Activated naive CD4-positive, alpha-beta T cell treated with anti-CD3 and anti-CD28 coated beads, Interleukin-2, amount 50 U/mL, for 24 hours (primary cell): Measurements from ENCODE around the gene TACC2.
A peak's percentile ranks its signal among the peaks of the same experiment; 100 is the strongest.
"Not testable (repeated sequence)": the region's sequence is repeated elsewhere in the genome, so short reads cannot be mapped to it uniquely, and the experiment has no call there.

Experiments used
- H3K27ac Mint-ChIP-seq: one replicate; pipeline ENCODE4 v1.8.0; 2021; ENCODE audit warnings: mild to moderate bottlenecking, mixed read lengths
- H3K27me3 Mint-ChIP-seq: one replicate; pipeline ENCODE4 v1.8.0; 2021; ENCODE audit warnings: mixed read lengths
- H3K36me3 Mint-ChIP-seq: one replicate; pipeline ENCODE4 v1.8.0; 2021; ENCODE audit warnings: mixed read lengths
- H3K4me1 Mint-ChIP-seq: one replicate; pipeline ENCODE4 v1.8.0; 2021; ENCODE audit warnings: mixed read lengths
- H3K4me3 Mint-ChIP-seq: one replicate; pipeline ENCODE4 v1.8.0; 2021; ENCODE audit warnings: mild to moderate bottlenecking, mixed read lengths
- H3K9me3 Mint-ChIP-seq: one replicate; pipeline ENCODE4 v1.8.0; 2021; ENCODE audit warnings: mixed read lengths

The TACC2 gene, protein sequence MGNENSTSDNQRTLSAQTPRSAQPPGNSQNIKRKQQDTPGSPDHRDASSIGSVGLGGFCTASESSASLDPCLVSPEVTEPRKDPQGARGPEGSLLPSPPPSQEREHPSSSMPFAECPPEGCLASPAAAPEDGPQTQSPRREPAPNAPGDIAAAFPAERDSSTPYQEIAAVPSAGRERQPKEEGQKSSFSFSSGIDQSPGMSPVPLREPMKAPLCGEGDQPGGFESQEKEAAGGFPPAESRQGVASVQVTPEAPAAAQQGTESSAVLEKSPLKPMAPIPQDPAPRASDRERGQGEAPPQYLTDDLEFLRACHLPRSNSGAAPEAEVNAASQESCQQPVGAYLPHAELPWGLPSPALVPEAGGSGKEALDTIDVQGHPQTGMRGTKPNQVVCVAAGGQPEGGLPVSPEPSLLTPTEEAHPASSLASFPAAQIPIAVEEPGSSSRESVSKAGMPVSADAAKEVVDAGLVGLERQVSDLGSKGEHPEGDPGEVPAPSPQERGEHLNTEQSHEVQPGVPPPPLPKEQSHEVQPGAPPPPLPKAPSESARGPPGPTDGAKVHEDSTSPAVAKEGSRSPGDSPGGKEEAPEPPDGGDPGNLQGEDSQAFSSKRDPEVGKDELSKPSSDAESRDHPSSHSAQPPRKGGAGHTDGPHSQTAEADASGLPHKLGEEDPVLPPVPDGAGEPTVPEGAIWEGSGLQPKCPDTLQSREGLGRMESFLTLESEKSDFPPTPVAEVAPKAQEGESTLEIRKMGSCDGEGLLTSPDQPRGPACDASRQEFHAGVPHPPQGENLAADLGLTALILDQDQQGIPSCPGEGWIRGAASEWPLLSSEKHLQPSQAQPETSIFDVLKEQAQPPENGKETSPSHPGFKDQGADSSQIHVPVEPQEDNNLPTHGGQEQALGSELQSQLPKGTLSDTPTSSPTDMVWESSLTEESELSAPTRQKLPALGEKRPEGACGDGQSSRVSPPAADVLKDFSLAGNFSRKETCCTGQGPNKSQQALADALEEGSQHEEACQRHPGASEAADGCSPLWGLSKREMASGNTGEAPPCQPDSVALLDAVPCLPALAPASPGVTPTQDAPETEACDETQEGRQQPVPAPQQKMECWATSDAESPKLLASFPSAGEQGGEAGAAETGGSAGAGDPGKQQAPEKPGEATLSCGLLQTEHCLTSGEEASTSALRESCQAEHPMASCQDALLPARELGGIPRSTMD (N-terminal part only)

DNA sequence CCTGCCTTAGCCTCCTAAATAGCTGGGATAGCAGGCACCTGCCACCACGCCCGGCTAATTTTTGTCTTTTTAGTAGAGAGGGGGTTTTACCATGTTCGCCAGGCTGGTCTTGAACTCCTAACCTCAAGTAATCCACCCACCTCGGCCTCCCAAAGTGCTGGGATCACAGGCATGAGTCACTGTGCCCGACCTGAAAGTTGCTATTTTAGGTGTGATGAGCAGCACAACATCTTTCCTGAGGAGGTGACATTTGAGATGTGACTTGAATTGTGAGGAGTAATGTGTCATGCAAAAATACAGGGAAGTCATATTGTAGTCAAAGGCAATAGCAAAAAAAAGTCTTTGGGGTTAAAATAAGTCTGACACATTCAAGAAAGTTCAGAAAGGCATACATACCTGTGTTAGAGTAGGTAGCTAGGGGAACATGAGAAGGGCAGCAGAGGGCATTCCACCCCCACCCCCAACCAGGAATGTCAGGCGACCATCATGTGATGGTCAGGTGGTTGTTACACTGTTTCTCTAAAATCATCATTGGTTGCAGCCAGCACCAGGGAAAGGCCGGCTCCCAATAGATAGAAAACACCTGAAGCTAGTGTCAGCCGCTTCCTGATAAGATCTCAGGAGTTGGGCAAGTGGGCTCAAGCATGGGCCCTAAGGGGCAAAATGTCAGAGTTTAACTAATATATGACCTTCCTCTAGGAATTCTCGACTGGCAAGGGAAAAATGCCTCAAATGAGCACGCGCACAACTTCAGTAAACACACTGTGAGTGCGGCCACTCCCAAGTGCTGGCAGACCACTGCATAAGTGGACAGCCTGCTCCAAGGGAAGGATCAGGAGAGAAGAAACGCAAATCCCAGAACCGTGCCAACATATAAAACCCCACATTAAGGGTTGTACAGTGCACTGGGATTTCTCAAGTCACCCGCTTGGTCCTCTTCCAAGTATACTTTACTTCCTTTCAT lies at the start of gene TACC2:
TSS of gene TACC2 (plus strand) at position 803 of the 964 bp plus-strand sequence. CDS start 32,819 bp downstream, outside the sequence.
- no peak within 1 kb of the TSS for H3K4me3 Mint-ChIP-seq
- peaks cover 15% of the 10 kb centered on the region for H3K27me3 Mint-ChIP-seq
- peaks cover 8% of the 10 kb centered on the region for H3K9me3 Mint-ChIP-seq
- no peaks in the 10 kb centered on the region for H3K4me1 Mint-ChIP-seq
- H3K36me3 Mint-ChIP-seq = peaks cover 9% of the 10 kb centered on the region
- no peak within 1 kb of the TSS for H3K27ac Mint-ChIP-seq

DNA sequence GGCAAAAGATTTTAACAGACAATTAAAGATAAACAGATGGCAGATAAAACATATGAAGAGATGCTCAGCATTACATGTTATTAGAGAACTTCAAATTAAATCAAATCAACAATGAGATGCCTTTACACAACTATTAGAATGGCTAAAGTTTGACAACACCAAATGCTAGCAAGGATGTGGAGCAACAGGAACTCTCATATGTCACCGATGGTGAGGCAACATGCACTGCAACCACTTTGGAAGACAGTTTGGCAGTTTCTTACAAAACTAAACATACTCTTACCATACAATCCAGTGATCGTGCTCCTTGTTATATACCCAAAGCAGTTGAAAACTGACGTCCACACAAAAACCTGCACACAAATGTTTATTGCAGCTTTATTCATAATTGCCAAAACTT lies 47.4 kb upstream of the TACC2 start:
- H3K4me1 Mint-ChIP-seq = no peaks in the 10 kb centered on the region
- H3K27ac Mint-ChIP-seq = no peak overlapping the region
- H3K4me3 Mint-ChIP-seq = no peak overlapping the region
- no peaks in the 10 kb centered on the region for H3K9me3 Mint-ChIP-seq
- H3K27me3 Mint-ChIP-seq = peaks cover 9% of the 10 kb centered on the region
- H3K36me3 Mint-ChIP-seq = no peaks in the 10 kb centered on the region

DNA sequence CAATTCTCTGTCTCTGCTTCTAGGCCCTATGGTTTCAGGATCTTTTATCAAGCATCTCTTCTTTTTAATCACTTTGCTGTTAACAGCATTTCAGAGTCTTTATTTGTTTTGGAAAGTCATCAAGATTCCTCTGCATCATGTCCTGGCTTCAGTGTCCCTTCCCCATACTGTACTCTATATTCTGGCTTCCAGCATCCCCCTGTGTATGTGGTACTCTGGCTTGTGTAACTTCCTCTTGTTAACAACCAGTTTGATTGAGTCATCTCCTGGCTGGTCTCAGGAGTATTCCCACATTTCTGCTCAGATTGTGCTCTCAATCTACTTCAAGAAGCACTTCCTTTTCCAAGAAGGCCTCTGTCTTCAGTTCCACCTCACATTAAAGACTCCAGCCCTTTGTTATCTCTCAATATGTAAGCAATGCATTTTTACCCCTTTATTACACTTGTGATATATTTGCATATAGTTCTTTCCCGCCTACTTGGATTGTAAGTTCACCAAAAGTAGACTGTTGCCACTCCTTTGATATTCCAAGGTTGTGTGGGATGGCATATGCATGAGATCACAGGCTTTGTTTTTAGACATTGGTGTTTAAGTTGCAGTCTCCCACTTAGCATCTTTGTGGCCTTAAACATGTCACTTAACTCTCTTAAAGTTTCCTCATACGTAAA lies 46.1 kb upstream of the TACC2 start:
- H3K4me1 Mint-ChIP-seq = no peaks in the 10 kb centered on the region
- H3K27ac Mint-ChIP-seq = no peak overlapping the region
- H3K27me3 Mint-ChIP-seq = peaks cover 9% of the 10 kb centered on the region
- H3K4me3 Mint-ChIP-seq = no peak overlapping the region
- H3K36me3 Mint-ChIP-seq = no peaks in the 10 kb centered on the region
- H3K9me3 Mint-ChIP-seq = no peaks in the 10 kb centered on the region

DNA sequence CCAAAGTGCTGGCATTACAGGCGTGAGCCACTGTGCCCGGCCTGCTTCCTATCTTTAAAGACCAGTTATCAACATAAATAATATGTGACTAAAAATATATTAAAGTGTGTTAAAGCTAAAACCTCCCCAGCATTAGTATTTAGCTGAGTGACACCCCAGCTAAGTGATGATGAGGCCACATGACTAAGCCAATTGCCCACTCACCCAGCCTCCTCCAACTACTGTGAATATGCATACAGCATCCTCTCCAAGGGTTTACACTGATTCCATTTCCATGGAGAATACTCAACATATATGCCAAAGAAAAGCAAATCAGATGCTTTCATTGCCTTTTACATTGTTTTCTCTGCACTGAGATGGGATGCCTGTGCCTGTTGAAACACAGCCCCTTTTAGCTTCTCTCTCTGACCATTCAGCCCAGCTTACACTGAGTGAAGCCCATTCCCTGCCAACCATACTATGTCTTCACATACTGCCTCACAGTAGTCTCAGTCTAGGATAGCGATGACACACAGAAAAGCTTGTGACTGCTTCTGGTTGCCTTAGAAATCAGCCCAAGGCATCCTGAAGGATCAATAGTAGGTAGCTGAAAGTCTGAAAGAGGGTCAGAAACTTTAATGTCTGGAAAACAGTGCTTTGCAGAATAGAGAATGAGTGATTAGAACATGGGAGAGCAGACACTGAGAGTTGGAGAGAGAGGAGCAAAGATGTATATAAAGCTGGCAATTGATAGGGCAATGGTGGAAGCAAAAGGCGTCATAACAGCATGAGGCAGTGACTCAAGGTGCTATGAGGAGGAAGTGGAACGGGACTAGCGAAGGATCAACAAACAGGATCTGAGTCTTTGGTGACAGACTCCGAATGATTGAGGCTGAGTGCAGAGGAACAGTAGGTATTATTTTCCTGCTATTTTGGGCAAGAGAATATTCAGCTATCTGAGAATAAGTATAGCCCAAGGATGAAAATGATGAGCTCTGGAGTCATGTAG lies 41.3 kb upstream of the TACC2 start:
- H3K4me1 Mint-ChIP-seq = no peaks in the 10 kb centered on the region
- no peaks in the 10 kb centered on the region for H3K9me3 Mint-ChIP-seq
- no peak overlapping the region for H3K27ac Mint-ChIP-seq
- peaks cover 3% of the 10 kb centered on the region for H3K36me3 Mint-ChIP-seq
- no peak overlapping the region for H3K4me3 Mint-ChIP-seq
- H3K27me3 Mint-ChIP-seq = peaks cover 4% of the 10 kb centered on the region

DNA sequence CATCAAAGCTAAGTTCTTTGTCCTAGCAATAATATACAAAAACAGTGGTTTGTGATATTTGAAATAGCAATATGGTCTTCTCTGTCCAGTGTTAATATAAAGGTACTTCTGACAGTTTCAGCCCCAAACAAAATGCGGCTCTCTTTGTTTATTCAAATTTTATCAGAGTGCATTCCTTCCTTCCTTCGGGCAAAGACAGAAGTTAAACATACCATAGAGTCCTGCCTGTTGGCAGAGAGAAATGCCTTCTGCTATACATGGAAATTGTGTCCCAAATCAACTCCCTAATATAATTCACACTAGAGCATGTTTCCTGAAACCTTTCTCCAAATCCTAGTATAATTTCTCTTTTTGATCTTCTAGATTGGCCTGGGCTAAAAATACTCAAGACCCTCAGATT lies 39.9 kb upstream of the TACC2 start:
- no peak overlapping the region for H3K27ac Mint-ChIP-seq
- H3K36me3 Mint-ChIP-seq = peaks cover 9% of the 10 kb centered on the region
- no peaks in the 10 kb centered on the region for H3K9me3 Mint-ChIP-seq
- H3K4me1 Mint-ChIP-seq = no peaks in the 10 kb centered on the region
- H3K27me3 Mint-ChIP-seq = no peaks in the 10 kb centered on the region
- H3K4me3 Mint-ChIP-seq = no peak overlapping the region

DNA sequence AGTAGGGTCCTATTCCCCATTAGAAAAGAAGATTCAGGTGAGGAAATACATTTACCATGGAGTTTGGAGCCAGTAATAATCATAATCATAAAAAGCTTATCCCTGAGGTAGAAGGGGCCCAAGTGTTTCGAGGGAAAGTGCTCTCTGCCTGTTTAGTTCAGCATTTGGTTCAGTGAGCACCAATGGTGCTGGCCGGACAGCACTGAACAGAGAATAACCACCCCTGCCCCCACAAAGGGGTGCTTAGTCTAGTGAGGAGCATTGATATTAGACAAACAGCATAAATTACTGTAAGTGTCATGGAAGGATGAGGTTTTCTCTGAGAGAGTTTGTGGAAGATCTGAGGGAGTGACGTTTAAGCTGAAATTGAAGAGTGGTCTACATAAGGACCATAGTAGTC lies 39.5 kb upstream of the TACC2 start:
- H3K4me1 Mint-ChIP-seq = no peaks in the 10 kb centered on the region
- no peak overlapping the region for H3K27ac Mint-ChIP-seq
- no peak overlapping the region for H3K4me3 Mint-ChIP-seq
- peaks cover 9% of the 10 kb centered on the region for H3K36me3 Mint-ChIP-seq
- H3K9me3 Mint-ChIP-seq = no peaks in the 10 kb centered on the region
- no peaks in the 10 kb centered on the region for H3K27me3 Mint-ChIP-seq

DNA sequence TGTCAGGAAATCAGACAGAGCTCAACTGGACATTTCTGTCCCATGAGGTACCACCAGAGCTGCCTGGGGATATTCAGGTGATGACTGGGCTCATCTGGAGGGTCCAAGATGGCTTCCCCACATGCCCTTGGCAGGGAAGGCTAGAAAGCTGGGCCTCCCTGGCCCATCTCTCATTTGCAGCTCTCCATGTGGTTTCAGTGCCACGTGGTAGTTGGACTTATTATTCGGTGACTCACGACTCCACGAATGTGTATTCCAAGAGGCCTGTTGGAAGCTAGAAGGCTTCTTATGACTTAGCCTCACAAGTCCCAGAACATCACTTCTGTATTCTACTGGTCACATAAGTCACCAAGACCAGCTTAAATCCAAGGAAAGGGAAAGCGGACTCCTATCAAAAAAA lies 36.7 kb upstream of the TACC2 start:
- Mint-ChIP-seq H3K27ac (no peak overlapping the region), H3K36me3 (peaks cover 17% of the 10 kb centered on the region), H3K4me1 (no peaks in the 10 kb centered on the region), H3K4me3 (no peak overlapping the region), H3K9me3 (no peaks in the 10 kb centered on the region), H3K27me3 (no peaks in the 10 kb centered on the region)

DNA sequence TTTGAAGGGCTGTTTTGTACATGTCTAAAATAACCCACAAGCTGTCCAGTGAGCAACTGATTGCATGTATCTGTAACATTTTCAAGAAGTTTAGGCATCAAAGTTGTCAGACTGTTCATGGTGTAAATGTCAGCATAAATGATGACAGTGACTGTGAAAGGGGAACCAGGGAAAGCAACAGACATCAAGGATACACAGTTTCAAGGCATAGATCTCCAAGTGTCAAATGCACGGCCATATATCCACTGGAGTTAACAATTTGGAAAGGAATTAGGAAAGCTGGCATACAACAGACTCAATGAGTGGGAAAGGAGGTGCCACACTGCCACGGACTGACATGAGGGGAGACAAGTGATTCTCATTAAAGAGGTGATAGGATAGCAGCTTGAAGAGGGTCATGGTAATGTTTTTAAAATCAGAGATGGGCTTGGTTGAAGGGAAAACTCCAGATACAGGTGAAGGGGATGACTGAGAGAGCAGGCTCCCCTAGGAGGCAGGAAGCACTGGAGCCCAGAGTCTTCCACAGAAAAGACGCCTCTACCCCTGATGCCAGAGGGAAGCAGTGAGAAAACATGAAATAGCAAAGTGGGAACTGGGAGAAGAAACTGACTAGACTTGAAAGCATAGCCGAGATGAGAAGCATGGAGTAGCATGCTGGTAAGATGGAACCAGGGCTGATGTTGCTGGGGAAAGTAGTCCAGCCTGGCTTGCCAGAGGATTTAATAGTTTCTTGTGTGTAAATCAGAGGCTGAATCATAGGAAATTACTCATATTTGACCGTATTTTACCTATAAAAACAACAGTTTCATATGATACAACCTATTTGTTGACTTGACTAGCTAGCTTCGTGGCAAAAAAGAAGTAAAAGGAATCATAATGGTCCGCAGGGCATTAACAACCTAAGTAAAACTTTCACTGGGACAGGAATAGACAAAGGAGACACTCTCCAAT lies 32.6 kb upstream of the TACC2 start:
- peaks cover 17% of the 10 kb centered on the region for H3K36me3 Mint-ChIP-seq
- H3K27ac Mint-ChIP-seq = peak overlapping the region; percentile 76
- H3K9me3 Mint-ChIP-seq = no peaks in the 10 kb centered on the region
- no peaks in the 10 kb centered on the region for H3K27me3 Mint-ChIP-seq
- H3K4me1 Mint-ChIP-seq = no peaks in the 10 kb centered on the region
- no peak overlapping the region for H3K4me3 Mint-ChIP-seq

DNA sequence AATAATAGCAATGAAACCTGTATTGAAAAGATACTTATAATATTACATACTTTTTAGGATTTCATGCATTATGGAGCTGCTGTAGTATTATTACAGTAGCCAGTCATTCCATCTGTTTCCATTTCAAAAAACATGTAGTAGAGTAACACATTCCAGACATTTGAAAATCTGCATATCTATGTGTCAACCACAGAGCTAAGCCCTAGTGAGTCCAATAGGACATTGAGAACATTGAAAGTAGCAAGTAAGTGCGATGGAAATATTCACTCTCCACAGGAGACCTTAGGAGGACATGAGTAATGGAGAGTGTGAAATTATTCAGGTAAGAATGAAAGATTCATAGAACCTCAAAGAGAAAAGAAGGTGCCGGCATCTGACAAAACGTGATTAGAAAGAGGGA lies 29.3 kb upstream of the TACC2 start:
- Mint-ChIP-seq H3K27me3 (no peaks in the 10 kb centered on the region), H3K36me3 (peaks cover 13% of the 10 kb centered on the region), H3K27ac (peak overlapping the region; percentile 69), H3K9me3 (no peaks in the 10 kb centered on the region), H3K4me3 (no peak overlapping the region), H3K4me1 (no peaks in the 10 kb centered on the region)

DNA sequence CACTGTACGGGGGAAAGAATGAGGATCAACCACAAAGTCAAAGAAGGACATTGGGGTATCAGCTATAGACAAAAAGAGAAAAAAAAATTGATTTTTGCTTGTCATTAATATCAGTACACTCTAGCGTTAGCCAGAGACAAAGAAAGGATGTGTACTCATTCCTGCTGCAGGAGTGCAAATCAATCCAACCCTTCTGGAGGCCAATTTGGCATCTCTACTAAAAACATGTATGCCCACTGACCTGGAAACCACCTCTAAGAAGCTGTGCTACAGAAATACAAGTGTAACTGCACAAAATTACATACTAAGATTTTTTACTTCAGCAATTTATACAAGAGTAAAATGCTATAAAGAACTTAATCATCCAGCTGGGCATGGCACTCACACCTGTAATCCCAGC lies 27.5 kb upstream of the TACC2 start:
- H3K36me3 Mint-ChIP-seq = peaks cover 10% of the 10 kb centered on the region
- H3K4me1 Mint-ChIP-seq = no peaks in the 10 kb centered on the region
- H3K4me3 Mint-ChIP-seq = no peak overlapping the region
- no peaks in the 10 kb centered on the region for H3K9me3 Mint-ChIP-seq
- H3K27me3 Mint-ChIP-seq = no peaks in the 10 kb centered on the region
- H3K27ac Mint-ChIP-seq = no peak overlapping the region

DNA sequence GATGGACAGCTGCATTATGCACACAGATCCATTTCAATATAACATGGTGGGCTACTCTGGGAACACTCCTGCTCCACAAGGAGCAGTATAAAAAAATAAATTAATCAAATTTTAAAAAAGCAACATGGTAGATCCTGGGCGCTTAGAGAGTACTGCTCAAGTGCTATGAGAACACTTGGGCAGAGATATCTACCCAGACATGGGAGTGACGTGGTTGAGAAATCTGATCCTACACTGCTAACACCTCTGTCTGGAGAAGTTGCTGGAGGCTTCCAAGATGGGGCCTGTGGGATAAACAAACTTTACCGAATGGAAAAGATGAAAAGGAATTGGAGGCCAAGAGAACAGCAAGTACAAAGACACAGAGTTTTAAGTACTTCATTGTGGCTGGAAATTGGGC lies 23.0 kb upstream of the TACC2 start:
- Mint-ChIP-seq H3K4me1 (no peaks in the 10 kb centered on the region), H3K4me3 (no peak overlapping the region), H3K9me3 (no peaks in the 10 kb centered on the region), H3K36me3 (peaks cover 8% of the 10 kb centered on the region), H3K27me3 (no peaks in the 10 kb centered on the region), H3K27ac (no peak overlapping the region)

DNA sequence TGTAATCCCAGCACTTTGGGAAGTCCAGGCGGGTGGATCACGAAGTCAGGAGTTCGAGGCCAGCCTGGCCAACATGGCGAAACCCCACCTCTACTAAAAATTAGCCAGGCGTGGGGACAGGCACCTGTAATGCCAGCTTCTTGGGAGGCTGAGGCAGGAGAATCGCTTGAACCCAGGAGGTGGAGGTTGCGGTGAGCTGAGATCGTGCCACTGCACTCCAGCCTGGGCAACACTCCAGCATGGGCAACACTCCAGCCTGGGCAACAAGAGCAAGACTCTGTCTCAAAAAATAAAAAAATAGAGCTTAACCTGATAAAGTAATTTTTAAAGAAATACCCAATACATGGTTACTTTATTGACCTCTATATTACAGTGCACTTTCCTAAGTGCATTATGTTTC lies 19.9 kb upstream of the TACC2 start:
- H3K4me3 Mint-ChIP-seq, H3K27me3 Mint-ChIP-seq, H3K9me3 Mint-ChIP-seq, H3K27ac Mint-ChIP-seq: not testable (repeated sequence)
- peaks cover 21% of the 10 kb centered on the region for H3K4me1 Mint-ChIP-seq
- peaks cover 13% of the 10 kb centered on the region for H3K36me3 Mint-ChIP-seq
